Caco-2 (cell line): ENCODE results near the gene DENND1A. TPM values are rescaled to one million over a fixed set of nuclear protein-coding genes. Genes with fewer than 3 reads are reported as not detected.

Source experiments
- BruUV-seq: library from RNA; stranded (reverse); fragments of 400-500 nt; replicated peaks from 2 replicates; lab custom pipeline; 2021; lab: Mats Ljungman, UMichigan
- CTCF ChIA-PET: fragments of 300-600 bp; sonication (Branson Sonifier 250); formaldehyde crosslinking; loops from one replicate; lab custom pipeline; 2022; ENCODE audit warnings: antibody characterized with exemption; lab: Charles Lee
- POLR2A ChIA-PET: fragments of 300-600 bp; sonication (Branson Sonifier 250); formaldehyde crosslinking; loops from one replicate; lab custom pipeline; 2022; ENCODE audit warnings: antibody characterized with exemption; lab: Charles Lee
- DNase-seq, 2 experiments: peaks; one replicate each; pipeline versions ENCODE4 v3.0.0 to v3.0.0-alpha.2; 2020 to 2022
- H3K27me3 ChIP-seq: replicated peaks from 2 replicates; pipeline ENCODE4 v1.6.0; 2011; ENCODE audit warnings: low read length; ENCODE audit not compliant: control insufficient read depth, insufficient read depth
- H3K36me3 ChIP-seq: 2 replicates; pipeline ENCODE4 v1.5.1; 2011; ENCODE audit warnings: low read length; ENCODE audit not compliant: control insufficient read depth, insufficient read depth
- H3K4me1 ChIP-seq: fragments of 250-450 bp; sonication (Bioruptor Pico); 2 replicates; pipeline ENCODE4 v1.5.1; 2020; ENCODE audit warnings: mild to moderate bottlenecking
- H3K4me3 ChIP-seq: 2 replicates; pipeline ENCODE4 v1.5.1; 2011; ENCODE audit warnings: low read depth, mild to moderate bottlenecking, control low read depth, low read length
- H3K9me3 ChIP-seq: fragments of 250-450 bp; sonication (Bioruptor Pico); 2 replicates; pipeline ENCODE4 v1.5.1; 2020; ENCODE audit warnings: mild to moderate bottlenecking, moderate library complexity
- H3K27ac Mint-ChIP-seq: one replicate; pipeline ENCODE4 v1.8.0; 2022; ENCODE audit warnings: mixed read lengths; ENCODE audit not compliant: unreplicated experiment
- H3K27me3 Mint-ChIP-seq: one replicate; pipeline ENCODE4 v1.8.0; 2022; ENCODE audit warnings: mixed read lengths; ENCODE audit not compliant: insufficient read depth, unreplicated experiment
- H3K36me3 Mint-ChIP-seq: one replicate; pipeline ENCODE4 v1.8.0; 2022; ENCODE audit warnings: mild to moderate bottlenecking, mixed read lengths; ENCODE audit not compliant: insufficient read depth, unreplicated experiment
- H3K4me1 Mint-ChIP-seq: one replicate; pipeline ENCODE4 v1.8.0; 2022; ENCODE audit warnings: low read depth, mixed read lengths; ENCODE audit not compliant: unreplicated experiment
- H3K4me3 Mint-ChIP-seq: one replicate; pipeline ENCODE4 v1.8.0; 2022; ENCODE audit warnings: mild to moderate bottlenecking, moderate library complexity, mixed read lengths; ENCODE audit not compliant: unreplicated experiment
- H3K9me3 Mint-ChIP-seq: one replicate; pipeline ENCODE4 v1.8.0; 2022; ENCODE audit warnings: mixed read lengths; ENCODE audit not compliant: unreplicated experiment
- intact Hi-C: fragments of 100-400 bp; cut with micrococcal nuclease; formaldehyde crosslinking; loops from one replicate; pipeline ENCODE4 v1.10.0; 2022; ENCODE audit not compliant: unreplicated experiment
- total RNA-seq: library from RNA; stranded (reverse); gene quantifications from 2 replicates; pipeline ENCODE4 v1.2.3, GENCODE V29; 2022
- TF ChIP-seq, protein P1 (sequence below), 2 experiments: fragments of 200-600 bp in 1 of 2; IDR thresholded peaks; 1 replicate in 1 of 2; 2 replicates in 1 of 2; pipeline versions ENCODE4 v1.5.1 to v1.8.0; 2011 to 2022; ENCODE audit warnings: antibody characterized with exemption in 1 of 2, control low read depth in 1 of 2, inconsistent platforms in 1 of 2, low read depth in 1 of 2, low read length in 1 of 2, mild to moderate bottlenecking in 1 of 2, moderate library complexity in 1 of 2; ENCODE audit not compliant: insufficient read depth in 1 of 2, severe bottlenecking in 1 of 2, unreplicated experiment in 1 of 2

Gene DENND1A
- total RNA-seq, 1 experiment from 2014 or later = 41.6 TPM

DNA sequence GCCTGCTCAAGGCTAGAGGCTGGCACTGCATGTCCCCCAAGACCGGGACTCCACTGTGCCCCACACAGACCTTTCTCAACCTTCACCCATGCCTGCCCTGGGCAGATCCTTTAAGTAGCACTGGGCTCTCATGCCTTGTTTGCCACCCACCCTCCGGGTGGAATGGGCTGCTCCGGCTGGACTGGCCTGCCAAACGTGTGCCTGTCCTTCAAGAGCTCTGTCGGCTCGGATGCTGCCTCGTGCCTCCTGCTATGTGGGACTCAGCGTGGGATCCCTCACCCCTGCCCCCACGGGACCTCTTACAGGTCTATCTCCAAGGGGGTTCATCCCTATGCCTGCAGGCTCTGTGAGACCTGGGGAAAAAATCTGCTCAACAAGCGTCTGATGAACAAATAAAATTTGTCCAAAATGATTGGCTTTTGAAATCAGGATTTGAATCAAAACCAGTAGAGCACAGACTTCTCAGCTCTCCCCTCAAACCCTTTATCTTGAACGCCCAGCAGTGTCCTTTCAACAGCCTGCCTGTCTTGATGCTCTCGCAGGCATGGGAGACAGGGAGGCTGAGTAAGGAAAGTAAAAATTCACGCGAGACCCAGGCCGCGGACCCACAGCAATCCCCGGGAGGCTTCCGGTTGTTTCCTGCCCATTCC lies 517.6 kb downstream of the DENND1A start:
- H3K9me3 Mint-ChIP-seq = no peaks in the 10 kb centered on the region
- no peak overlapping the region for H3K4me3 ChIP-seq
- TF ChIP-seq, protein P1, sequence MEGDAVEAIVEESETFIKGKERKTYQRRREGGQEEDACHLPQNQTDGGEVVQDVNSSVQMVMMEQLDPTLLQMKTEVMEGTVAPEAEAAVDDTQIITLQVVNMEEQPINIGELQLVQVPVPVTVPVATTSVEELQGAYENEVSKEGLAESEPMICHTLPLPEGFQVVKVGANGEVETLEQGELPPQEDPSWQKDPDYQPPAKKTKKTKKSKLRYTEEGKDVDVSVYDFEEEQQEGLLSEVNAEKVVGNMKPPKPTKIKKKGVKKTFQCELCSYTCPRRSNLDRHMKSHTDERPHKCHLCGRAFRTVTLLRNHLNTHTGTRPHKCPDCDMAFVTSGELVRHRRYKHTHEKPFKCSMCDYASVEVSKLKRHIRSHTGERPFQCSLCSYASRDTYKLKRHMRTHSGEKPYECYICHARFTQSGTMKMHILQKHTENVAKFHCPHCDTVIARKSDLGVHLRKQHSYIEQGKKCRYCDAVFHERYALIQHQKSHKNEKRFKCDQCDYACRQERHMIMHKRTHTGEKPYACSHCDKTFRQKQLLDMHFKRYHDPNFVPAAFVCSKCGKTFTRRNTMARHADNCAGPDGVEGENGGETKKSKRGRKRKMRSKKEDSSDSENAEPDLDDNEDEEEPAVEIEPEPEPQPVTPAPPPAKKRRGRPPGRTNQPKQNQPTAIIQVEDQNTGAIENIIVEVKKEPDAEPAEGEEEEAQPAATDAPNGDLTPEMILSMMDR (IDR thresholded peaks at IDR 0.05; ENCODE audit: insufficient read depth in 1 of 2, low read depth in 1 of 2, low read length in 1 of 2, severe bottlenecking in 1 of 2, unreplicated experiment in 1 of 2) = no peak
- H3K36me3 Mint-ChIP-seq = no peaks in the 10 kb centered on the region
- H3K9me3 ChIP-seq = no peaks in the 10 kb centered on the region
- ChIA-PET POLR2A (no interaction called here), CTCF (no interaction called here)
- BruUV-seq = no TSS peak
- no peaks in the 10 kb centered on the region for H3K4me1 Mint-ChIP-seq
- intact Hi-C loops = no loop called here
- H3K27me3 ChIP-seq = no peaks in the 10 kb centered on the region
- H3K36me3 ChIP-seq = no peaks in the 10 kb centered on the region
- no peak overlapping the region for H3K4me3 Mint-ChIP-seq
- no peak for DNase-seq
- no peak overlapping the region for H3K27ac Mint-ChIP-seq
- H3K4me1 ChIP-seq = no peaks in the 10 kb centered on the region
- no peaks in the 10 kb centered on the region for H3K27me3 Mint-ChIP-seq

DNA sequence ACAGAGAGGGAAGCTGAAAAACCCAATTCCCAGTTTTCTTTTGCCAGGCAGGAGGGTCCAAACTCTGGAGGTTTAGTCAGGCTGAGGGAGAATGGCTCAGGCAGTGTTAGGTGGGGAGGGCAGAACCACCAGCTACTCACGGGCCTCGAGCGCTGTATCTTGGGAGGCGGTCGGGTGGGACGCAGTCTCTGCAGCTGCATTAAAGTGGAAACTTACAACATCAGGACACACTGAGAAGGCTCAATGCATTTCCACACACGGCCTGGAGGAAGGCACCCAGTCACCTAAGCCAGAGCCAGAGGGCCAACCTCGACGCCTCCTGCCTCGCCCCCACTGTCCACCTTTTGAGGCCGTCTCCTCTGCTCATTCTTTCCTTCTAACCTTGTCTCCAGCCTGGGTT lies 518.3 kb downstream of the DENND1A start:
- H3K4me1 Mint-ChIP-seq = no peaks in the 10 kb centered on the region
- no TSS peak for BruUV-seq
- no peak overlapping the region for H3K4me3 ChIP-seq
- H3K36me3 ChIP-seq = no peaks in the 10 kb centered on the region
- H3K4me1 ChIP-seq = no peaks in the 10 kb centered on the region
- ChIA-PET POLR2A (no interaction called here), CTCF (interaction anchor here (0.6 kb wide), 1 partner anchor 37 kb away, joined by 5 read pairs; no protein-coding TSS in a partner anchor)
- intact Hi-C loops = no loop called here
- H3K36me3 Mint-ChIP-seq = no peaks in the 10 kb centered on the region
- TF ChIP-seq, protein P1 (IDR thresholded peaks at IDR 0.05; ENCODE audit: insufficient read depth in 1 of 2, low read depth in 1 of 2, low read length in 1 of 2, severe bottlenecking in 1 of 2, unreplicated experiment in 1 of 2) = no peak
- no peaks in the 10 kb centered on the region for H3K27me3 ChIP-seq
- no peaks in the 10 kb centered on the region for H3K9me3 ChIP-seq
- no peaks in the 10 kb centered on the region for H3K27me3 Mint-ChIP-seq
- H3K4me3 Mint-ChIP-seq = no peak overlapping the region
- no peak overlapping the region for H3K27ac Mint-ChIP-seq
- no peak for DNase-seq
- H3K9me3 Mint-ChIP-seq = no peaks in the 10 kb centered on the region

DNA sequence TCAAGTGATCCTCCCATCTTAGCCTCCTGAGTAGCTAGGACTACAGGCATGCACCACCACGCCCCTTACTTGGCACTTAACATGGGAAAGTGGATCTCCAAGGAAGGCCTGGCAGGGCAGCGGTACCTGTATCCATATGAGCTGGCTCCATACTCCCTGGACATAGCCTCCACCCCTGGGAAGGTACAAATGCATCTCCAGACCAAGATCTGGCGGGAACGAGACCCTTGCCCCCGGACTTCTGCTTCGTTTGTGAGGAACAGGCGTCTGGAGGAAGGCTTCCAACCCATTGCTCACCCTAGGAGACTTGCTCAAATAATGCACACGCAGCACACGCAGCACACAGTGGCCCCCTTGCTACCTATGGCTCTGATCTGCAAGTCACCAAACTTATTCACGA lies 518.7 kb downstream of the DENND1A start:
- Histone ChIP-seq H3K9me3 (no peaks in the 10 kb centered on the region), H3K4me1 (no peaks in the 10 kb centered on the region), H3K36me3 (no peaks in the 10 kb centered on the region), H3K27me3 (no peaks in the 10 kb centered on the region), H3K4me3 (no peak overlapping the region)
- no peaks in the 10 kb centered on the region for H3K27me3 Mint-ChIP-seq
- DNase-seq = no peak
- ChIA-PET POLR2A (no interaction called here), CTCF (interaction anchor here (0.6 kb wide), 1 partner anchor 38 kb away, joined by 5 read pairs; no protein-coding TSS in a partner anchor)
- H3K4me3 Mint-ChIP-seq = no peak overlapping the region
- no peaks in the 10 kb centered on the region for H3K36me3 Mint-ChIP-seq
- H3K27ac Mint-ChIP-seq = no peak overlapping the region
- H3K4me1 Mint-ChIP-seq = no peaks in the 10 kb centered on the region
- TF ChIP-seq, protein P1 (IDR thresholded peaks at IDR 0.05; ENCODE audit: insufficient read depth in 1 of 2, low read depth in 1 of 2, low read length in 1 of 2, severe bottlenecking in 1 of 2, unreplicated experiment in 1 of 2) = no peak
- BruUV-seq = no TSS peak
- intact Hi-C loops = no loop called here
- H3K9me3 Mint-ChIP-seq = no peaks in the 10 kb centered on the region
